ENCODE measurements around the gene MUC5B.
"Not testable (repeated sequence)": the region's sequence is repeated elsewhere in the genome, so short reads cannot be mapped to it uniquely, and the experiment has no call there.

MUC5B gene

GRCh38 chr11:1222491-1223345 is at the start of gene MUC5B:
Gene MUC5B, plus strand, starts transcription at chr11:1223066. Its CDS starts 58 bp downstream, at chr11:1223124.
- no peak for DNase-seq

DNA sequence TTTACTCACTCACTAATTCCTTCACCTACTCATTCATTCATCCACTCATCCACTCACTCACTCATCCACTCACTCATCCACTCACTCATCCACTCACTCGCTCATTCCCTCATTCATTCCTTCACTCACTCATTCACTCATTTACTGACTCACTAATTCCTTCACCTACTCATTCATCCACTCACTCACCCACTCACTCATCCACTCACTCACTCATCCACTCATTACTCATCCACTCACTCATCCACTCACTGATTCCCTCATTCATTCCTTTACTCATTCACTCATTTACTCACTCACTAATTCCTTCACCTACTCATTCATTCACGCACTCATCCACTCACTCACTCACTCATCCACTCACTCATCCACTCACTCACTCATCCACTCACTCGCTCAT is 49.5 kb upstream of the MUC5B start:
- not testable (repeated sequence) for DNase-seq

GRCh38 chr11:1174441-1175370 is 48.2 kb upstream of the MUC5B start:
- no peak for DNase-seq

DNA sequence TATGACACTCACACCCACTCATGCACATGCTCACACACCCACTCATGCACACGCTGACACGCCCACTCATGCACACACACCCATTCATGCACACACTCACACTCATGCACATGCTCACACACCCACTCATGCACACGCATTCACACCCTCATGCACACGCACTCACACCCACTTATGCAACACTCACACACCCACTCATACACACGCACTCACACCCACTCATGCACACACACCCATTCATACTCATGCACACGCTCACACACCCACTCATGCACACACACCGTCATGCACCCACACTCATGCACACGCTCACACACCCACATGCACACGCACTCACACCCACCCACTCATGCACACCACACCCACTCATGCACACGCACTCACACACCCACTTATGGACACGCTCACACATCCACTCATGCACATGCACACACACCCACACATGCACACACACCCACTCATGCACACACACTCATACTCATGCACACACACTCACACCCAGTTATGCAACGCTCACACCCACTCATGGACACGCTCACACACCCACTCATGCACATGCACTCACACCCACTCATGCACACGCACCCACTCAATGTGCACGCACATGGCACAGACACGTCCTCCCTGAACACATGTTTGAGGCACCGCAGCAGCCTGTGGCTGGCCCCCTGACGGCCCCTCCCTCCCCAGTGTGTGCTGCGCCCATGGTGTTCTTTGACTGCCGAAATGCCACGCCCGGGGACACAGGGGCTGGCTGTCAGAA is 47.2 kb upstream of the MUC5B start:
- no peak for DNase-seq

DNA sequence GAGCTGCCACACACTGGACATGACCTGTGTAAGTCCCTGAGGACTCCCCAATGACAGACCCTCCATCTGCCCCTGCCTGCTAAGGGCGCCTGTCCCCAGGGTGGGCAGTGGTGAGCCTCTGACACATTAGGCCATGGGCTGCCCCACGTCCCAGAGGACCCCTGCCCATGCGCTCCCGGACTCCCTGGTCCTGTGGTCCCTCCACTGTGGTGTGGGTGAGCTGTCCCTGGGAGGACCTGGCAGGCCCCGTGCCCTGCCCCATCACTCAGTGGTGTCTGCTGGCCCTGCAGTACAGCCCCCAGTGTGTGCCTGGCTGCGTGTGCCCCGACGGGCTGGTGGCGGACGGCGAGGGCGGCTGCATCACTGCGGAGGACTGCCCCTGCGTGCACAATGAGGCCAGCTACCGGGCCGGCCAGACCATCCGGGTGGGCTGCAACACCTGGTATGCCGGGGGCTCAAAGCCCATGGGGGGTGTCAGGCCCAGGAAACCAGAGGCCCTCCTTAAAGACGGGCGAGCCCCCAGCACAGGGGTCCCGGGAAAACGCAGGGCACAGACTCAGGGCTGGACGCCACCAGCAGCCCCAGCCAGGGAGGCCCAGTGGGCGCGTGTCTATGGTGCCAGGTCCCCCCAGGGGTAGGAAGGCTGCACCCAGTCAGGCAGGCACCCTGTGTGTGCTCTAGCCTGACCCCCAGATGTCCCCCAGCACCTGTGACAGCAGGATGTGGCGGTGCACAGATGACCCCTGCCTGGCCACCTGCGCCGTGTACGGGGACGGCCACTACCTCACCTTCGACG is 46.4 kb upstream of the MUC5B start:
- no peak for DNase-seq

GRCh38 chr11:1177020-1177770 is 45.7 kb upstream of the MUC5B start:
- DNase-seq = no peak

DNA sequence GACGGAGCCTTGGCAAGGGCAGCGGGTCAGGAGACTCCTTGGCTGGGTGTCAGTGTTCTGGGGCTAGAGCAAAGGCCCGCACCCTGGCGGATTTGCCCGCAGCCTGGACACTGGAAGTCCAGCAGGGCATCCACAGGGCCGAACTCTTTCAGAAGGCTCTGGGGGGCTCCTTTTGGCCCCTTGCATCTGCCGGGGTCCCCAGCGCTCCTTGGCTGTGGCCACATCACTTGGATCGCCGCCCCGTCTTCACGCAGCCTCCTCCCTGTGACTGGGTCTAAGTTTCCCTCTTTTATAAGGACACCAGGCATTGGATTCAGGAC is 45.1 kb upstream of the MUC5B start:
- DNase-seq = no peak

DNA sequence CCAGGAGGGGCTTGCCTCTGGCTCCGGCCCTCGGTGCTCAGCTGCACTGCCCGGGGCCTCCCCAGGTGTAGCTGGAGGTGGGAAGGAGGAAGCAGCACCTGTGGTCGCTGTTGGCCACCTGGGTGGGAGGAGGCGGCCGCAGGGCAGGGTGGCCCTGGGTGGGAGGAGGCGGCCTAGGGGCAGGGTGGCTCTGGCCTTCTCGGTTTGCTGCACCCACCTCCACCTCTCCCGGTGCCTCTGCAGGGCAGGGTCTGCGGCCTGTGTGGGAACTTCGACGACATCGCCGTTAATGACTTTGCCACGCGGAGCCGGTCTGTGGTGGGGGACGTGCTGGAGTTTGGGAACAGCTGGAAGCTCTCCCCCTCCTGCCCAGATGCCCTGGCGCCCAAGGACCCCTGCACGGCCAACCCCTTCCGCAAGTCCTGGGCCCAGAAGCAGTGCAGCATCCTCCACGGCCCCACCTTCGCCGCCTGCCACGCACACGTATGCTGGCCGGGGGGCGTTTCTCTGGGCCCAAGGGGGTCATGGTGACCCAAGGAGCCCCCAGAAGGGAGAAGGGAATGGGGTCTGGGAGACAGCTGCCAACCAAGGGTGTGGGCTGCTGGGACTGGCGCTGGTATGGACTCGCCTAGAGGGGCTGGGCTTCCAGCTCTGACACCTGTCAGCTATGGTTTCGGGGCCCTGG is 44.5 kb upstream of the MUC5B start:
- DNase-seq = no peak

DNA sequence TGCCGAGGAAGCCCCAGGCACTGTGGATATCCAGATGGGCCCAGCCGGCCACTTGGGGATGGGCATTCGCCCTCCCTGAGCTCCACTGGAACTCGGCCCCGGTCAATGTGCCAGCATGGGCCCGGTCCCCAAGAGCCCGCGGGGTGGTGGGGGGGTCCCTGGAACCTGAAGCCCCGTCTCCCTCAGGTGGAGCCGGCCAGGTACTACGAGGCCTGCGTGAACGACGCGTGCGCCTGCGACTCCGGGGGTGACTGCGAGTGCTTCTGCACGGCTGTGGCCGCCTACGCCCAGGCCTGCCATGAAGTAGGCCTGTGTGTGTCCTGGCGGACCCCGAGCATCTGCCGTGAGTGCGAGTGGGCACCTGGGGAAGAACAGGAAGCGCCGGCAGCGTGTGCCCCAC is 44.0 kb upstream of the MUC5B start:
- DNase-seq = no peak

DNA sequence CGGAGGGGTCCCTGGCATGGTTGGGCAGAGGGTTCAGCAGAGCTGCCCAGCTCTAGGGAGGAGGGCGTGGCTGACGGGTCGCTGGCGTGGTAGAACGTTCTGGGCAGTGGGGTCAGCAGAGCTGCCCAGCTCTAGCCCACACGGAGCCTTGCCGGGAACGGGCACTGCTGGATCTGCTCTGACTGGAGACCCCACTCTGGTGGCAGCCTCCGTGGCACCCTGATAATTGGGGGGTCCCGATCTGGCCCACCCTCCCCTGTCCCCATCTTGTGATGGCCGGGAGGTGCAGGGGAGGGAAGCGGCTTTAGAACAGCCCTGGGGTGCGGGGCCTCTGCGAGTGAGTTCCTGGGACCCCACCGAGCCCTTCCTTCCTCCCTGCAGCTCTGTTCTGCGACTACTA is 43.2 kb upstream of the MUC5B start:
- DNase-seq = no peak

- no peak for DNase-seq
These were observed 42.7 kb upstream of the MUC5B start for GRCh38 chr11:1180171-1180570.

GRCh38 chr11:1180947-1181391 is 41.9 kb upstream of the MUC5B start:
- DNase-seq = no peak

- no peak for DNase-seq
These were observed 41.4 kb upstream of the MUC5B start for GRCh38 chr11:1181420-1181819.

DNA sequence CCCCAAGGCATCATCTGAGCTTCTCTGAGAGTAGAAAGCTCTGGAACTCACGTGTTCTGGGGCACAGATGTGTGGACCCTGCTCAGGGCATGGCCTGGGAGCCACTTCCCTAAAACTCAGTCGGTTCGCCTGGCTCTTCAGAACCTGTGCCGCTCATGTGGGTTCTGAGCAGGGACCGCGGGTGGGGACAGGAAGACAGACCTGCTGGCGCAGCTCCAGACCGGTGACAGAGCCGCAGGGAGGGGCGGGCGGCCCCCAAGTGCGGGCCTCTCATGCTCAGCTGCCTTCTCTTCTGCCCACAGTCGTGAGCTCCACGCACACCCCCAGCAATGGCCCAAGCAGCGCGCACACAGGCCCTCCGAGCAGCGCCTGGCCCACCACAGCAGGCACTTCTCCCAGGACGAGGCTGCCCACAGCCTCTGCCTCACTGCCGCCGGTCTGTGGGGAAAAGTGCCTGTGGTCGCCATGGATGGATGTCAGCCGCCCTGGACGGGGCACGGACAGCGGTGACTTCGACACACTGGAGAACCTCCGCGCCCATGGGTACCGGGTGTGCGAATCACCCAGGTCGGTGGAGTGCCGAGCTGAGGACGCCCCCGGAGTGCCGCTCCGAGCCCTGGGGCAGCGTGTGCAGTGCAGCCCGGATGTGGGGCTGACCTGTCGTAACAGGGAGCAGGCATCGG is 40.9 kb upstream of the MUC5B start:
- DNase-seq = no peak

DNA sequence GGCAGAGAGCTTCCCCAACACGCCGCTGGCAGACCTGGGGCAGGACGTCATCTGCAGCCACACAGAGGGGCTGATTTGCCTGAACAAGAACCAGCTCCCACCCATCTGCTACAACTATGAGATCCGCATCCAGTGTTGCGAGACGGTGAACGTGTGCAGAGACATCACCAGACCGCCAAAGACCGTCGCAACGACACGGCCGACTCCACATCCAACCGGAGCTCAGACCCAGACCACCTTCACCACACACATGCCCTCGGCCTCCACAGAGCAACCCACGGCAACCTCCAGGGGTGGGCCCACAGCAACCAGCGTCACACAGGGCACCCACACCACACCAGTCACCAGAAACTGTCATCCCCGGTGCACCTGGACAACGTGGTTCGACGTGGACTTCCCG is 38.7 kb upstream of the MUC5B start:
- not testable (repeated sequence) for DNase-seq

DNA sequence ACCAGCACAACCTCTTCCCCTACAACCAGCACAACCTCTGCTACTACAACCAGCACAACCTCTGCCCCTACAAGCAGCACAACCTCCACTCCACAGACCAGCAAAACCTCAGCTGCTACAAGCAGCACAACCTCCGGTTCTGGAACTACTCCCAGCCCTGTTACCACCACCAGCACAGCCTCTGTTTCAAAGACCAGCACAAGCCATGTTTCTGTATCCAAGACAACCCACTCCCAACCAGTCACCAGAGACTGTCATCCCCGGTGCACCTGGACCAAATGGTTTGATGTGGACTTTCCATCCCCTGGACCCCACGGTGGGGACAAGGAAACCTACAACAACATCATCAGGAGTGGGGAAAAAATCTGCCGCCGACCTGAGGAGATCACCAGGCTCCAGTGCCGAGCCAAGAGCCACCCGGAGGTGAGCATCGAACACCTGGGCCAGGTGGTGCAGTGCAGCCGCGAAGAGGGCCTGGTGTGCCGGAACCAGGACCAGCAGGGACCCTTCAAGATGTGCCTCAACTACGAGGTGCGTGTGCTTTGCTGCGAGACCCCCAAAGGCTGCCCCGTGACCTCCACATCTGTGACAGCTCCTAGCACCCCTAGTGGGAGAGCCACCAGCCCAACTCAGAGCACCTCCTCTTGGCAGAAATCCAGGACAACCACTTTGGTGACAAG is 34.3 kb upstream of the MUC5B start:
- not testable (repeated sequence) for DNase-seq

- not testable (repeated sequence) for DNase-seq
These were observed 33.0 kb upstream of the MUC5B start for GRCh38 chr11:1189816-1190215.

GRCh38 chr11:1191786-1192470 is 30.9 kb upstream of the MUC5B start:
- not testable (repeated sequence) for DNase-seq

DNA sequence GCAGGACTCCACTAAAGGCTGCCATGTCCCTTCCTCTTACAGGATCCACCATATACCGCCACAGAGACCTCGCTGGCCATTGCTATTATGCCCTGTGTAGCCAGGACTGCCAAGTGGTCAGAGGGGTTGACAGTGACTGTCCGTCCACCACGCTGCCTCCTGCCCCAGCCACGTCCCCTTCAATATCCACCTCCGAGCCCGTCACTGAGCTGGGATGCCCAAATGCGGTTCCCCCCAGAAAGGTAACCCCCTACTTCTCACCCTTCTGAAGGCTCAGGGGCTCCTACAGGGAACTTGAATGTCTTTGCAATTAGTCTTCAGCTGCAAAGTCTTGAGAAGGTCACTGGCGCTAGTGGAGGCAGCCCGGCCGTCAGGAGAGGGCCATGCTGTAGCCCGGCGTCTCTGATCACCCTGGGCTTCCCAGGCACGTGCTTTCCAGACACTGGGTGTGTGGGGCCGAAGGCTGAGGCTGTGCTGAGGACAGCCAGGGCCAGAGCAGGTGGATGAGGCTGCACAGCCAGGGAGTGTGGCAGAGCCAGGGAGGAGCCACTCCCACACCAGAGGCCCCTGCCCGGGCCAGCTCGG is 30.0 kb upstream of the MUC5B start:
- DNase-seq = no peak
